HG03457 (cell line): Measurements from ENCODE around the gene PTPN14.
A peak's percentile ranks its signal among the peaks of the same experiment; 100 is the strongest.
"Not testable (repeated sequence)": the region's sequence is repeated elsewhere in the genome, so short reads cannot be mapped to it uniquely, and the experiment has no call there.

Source experiments
- ATAC-seq: cut with Tn5 transposase; IDR thresholded peaks from one replicate; pipeline ENCODE4 v1.9.1; 2021; ENCODE audit warnings: moderate number of reproducible peaks; ENCODE audit not compliant: unreplicated experiment

PTPN14 gene

DNA sequence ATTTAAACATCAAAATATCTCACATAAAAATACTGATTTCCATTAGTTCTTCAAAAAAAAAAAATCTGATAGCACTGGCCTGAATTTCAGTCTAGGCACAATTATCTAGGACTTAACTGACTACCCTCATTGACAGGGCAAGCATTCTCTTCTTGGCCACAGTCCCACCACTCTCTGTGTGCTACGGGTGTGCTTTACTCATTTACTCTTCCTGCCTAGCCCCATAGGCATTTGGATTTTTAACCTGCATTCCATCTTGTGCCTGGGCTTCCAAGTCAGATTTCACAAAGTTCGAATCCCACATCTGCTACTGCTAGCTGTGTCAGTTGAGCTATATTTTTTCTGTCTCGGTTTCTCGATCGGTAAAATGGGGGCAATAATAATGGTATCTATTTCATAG, 38.0 kb downstream of the PTPN14 start:
- ATAC-seq = no peak

DNA sequence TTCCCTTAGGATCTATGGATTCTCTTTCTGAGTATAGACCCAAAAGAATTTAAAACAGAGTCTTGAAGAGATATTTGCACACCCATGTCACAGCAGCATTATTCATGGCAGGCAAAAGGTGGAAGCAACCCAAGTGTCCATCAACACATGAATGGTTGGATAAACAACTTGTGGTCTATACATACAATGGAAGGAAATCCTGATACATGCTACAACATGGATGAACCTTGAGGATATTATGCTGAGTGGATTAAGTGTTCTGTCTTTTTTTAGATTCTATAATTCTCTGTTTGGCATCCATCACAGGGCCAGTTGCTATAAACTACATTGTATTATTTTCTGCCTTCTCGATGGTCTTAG, 39.8 kb downstream of the PTPN14 start:
- no peak for ATAC-seq

DNA sequence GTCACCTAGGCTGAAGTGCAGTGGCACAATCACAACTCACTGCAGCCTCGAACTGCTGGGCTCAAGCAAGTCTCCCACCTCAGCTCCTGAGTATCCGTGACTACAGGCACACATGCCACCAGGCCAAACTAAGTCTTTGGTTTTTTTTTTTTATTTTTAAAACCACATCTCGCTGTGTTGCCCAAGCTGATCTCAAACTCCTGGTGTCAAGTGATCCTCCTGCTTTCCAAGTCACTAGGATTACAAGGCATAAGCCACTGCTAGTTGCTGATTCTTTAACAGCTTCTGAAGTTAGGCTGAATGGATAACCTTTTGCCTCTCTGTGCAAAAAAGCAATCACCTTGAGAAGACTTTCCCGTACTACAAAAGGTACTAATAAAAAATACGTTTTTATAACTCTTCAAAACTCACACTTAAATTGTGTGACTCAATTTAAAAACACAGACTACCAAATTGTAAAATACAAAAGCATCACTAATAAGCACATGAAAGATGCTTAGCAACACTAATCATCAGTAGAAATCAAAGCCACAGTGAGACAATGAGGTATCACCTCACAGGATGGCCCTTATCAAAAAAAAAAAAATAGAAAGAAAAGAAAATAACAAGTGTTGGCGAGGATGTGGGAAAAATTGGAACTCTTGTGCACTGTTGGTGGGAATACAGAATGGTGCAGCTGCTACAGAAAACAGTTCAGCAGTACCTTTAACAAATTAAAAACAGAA, 40.3 kb downstream of the PTPN14 start:
- no peak for ATAC-seq

DNA sequence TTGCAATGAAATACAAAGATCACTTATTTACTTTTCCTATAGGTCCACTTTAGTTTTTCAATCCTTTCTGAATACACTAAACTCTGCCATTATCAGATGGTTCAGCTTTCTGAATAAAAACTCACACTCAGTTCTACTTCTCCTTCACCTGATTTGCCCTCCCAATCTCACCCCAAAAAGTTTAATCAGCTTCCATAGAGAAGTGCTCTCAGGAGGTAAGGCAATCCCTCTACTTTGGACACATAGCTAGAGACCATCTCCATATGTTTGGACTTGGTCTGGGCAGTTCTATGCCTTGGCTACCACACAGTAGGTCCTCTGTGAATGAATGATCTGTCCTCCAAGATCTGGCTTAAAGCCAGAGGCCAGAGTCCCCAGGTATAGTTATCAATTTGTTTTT, 40.9 kb downstream of the PTPN14 start:
- ATAC-seq = no peak

DNA sequence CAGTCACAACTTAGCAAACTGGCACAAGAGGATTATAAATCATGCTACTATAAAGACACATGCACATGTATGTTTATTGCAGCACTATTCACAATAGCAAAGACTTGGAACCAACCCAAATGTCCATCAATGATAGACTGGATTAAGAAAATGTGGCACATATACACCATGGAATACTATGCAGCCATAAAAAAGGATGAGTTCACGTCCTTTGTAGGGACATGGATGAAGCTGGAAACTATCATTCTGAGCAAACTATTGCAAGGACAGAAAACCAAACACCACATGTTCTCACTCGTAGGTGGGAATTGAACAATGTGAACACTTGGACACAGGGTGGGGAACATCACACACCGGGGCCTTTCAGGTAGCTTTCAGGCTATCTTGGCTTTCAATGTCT, 41.8 kb downstream of the PTPN14 start:
- not testable (repeated sequence) for ATAC-seq

DNA sequence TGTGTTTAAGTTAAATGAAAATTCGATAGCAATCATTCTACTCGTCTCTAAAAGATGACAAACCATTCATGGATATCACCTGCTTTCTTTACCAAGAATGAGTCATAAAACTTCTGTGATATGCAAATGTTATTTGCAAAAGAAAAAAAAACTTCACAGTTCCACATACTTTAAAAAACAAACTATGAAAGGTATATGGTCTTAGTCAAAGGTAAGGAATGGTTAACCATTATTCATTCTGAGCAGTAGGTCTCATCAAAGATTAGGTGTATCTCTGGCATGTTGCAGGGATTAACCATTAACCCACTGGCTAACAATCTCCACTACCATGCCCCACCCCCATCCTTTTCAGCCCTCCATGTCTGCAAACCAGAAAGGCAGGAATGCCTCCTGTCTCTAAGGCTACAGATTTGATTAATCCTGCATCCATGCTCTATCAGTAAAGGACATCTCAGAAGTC, 44.4 kb downstream of the PTPN14 start:
- peak; percentile 87 for ATAC-seq

DNA sequence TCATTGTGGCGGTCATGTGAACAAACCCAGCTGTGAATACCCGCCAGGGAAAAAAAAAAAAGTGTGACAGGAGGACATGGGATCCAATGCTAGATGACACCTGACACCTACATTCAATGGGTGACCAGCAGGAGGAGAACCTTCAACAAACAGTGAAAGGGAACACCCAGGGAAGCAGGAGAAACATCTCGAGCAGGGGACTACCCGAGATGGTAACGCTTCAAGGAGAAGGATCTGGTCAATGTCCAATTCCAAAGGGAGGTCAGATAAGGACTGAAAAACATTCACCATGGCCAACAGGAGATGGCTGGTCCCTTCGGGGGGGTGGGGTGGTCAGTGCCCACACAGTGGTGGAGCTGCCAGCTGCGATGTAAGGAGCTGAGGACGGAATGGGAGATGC, 46.3 kb downstream of the PTPN14 start:
- no peak for ATAC-seq

DNA sequence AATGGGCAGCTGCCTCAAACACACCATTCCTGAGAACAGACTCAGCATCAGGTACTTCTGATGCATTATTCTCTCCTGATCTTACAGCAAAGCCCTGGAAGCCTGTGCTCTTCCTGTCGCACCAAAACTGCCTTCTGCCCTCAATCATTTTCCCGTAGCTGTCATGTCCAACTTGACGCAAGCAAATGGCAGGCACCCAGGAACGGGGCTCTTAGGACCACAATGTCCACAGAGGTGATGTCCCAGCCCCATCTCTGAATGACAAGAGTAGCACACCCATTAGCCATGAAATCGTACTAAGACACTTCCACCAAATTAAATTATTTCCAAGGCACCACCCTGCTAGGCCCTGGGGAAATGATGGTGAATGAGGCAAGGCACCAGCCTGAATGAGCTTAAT, 47.1 kb downstream of the PTPN14 start:
- ATAC-seq = no peak

DNA sequence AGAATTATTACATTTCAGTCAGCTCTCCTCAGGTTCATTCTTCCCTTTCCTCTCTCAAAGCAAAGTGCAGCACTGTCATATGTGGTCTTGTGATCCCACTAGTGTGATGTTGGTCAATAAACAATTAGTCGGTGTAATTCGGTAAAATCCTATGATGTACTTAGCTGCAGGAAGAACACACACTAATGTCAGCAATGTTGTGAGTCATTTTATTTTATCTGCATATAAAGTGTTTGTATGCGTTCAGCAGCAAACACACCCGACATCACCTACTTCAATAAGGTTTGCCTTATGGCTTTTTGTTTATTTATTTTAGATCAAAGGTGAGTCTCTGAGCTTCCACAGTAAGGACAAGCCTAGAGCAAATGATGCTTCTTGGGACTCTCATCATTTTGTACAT, 47.8 kb downstream of the PTPN14 start:
- ATAC-seq = no peak

DNA sequence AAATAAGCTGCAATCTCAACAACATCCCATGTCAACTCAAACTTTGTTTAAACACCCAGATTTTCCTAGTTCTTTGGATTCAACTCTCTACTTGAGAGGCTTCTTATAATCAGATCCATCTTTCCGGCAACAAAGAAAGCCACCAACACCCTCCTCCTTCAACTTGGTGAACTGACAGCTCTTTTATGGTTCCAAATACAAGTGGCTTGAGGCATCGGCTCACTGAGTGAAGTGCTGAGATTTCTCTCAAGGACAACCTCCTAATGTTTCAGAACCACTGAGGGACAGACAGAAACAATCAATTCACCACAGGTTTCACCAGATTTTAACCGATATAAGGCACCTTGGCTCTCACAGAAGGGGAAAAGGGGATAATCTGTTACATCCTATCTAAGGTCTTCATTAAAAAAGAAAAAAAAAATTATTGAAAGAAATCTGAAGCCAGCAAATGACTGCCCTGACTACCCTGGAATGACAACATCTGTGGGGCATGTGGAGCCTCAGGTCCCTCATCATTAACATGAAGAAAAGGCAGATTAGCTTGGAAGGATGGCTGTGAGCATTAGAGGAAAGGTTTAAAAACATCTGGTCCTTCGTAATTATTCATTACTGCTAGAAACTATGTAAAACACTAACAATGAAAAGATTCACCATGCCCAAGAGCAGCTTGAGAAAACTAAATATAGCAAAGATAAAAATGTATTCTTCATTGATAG, 50.9 kb downstream of the PTPN14 start:
- ATAC-seq = no peak

DNA sequence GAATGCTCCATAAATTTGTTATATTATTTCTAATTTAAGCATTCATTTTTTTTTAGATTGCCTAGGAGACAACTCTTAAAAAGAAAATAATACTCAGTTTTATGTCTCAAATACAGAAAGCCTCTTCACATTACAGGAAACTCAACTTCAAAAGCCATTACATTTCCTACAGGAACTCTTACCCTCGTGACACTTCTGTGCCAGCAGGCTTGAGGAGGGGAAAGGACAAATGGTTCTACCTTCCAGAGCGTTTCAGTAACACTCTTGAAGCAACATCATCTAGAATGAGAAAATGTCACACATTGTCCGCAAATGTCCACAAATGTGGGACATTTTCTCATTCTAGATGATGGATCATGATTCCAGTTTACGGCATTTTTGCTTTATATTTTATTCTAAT, 51.7 kb downstream of the PTPN14 start:
- no peak for ATAC-seq

DNA sequence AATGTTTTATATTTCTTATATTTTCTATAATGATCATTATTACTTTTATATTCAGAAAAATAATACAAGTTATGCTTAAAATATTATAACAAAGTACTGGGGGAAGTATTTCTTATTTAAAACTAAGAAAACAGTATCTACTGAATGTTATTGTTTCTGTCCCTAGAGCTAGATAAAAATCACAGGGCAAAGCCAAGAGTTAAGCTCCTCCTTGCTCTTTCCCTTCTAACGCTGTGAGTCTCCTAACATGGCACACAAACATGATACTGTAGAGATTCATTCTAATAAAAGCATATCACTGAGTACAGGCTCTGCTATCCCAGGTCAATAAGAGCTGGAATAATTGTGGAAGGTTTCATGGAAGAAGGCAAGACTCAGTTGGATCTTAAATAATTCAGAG, 53.4 kb downstream of the PTPN14 start:
- no peak for ATAC-seq

DNA sequence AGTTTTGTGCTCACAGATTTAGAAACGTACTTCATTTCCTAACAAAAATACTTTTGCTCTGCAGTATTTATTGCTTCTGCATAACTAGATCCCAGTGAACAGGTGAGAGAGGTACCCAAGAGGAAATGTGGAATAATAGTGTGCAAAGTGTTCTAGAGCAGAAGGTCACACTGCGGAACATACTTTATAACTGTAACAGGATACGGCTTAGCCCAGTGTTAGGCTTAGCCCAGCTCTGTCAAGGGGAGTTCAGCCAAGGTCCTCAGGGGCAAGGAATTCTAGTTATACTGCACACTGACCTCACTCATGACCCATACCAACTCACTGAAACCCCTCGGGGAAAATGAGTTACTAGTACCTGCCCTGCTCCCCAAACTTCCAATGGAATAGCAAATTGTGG, 55.3 kb downstream of the PTPN14 start:
- ATAC-seq = no peak

DNA sequence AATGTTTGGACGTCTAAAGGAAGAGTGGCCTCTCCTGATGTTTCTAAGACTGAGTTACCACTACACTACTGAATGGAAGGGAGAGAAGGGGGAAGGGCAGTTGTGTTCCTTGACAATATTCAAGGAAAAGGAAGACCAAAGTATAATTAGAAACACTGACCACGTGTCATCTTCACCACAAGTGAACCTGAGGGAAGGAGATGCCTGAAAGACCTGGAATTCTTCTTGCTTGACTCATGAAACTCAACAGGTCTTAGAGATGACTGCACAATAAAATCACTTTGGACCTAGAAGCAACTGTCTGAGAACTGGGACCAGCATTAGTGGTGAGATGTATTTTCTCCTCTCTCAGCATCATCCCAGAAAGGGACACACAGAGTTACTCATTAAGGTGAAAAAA, 56.7 kb downstream of the PTPN14 start:
- ATAC-seq = no peak

DNA sequence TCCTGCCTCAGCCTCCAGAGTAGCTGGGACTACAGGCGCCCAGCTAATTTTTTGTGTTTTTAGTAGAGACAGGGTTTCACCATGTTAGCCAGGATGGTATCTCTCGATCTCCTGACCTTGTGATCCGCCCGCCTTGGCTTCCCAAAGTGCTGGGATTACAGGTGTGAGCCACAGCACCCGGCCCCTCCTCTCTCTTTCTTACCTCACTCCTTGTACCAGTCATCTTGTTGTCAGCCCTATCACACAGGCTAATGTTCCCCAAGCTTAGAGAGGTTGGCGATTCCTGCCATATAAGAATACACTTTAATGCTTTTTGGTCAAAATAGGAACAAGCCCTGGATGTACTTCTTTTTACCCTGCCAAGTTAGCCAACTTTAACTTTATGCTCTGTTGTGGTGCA, 57.2 kb downstream of the PTPN14 start:
- not testable (repeated sequence) for ATAC-seq

DNA sequence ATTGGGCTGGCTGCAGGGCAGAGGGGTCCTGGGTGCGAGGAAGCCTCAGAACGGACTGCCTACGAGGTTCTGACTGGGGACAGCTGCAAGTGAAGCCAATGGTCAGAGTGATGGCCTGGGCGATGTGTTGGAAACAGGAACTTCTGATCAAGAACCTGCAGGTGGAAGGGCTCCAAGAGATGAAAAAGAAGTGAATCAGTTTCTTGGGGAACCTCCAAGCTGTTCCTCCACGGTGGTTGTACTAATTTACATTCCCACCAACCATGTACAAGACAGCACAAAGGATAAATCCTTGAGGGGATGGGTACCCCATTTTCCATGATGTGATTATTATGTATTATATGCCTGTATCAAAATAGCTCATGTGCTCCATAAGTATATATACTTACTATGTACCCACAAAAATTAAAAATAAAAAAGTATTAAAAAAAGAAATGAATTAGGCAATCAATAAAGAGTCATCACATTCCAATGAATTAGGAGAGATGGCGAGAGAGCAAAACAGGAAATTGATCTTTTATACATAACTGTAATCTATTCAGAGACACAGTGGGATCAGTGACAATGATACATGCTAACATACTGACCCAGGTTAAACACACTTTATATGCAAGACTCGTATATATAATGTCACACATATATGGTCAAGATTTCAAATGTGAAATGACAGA, 58.1 kb downstream of the PTPN14 start:
- ATAC-seq = no peak

DNA sequence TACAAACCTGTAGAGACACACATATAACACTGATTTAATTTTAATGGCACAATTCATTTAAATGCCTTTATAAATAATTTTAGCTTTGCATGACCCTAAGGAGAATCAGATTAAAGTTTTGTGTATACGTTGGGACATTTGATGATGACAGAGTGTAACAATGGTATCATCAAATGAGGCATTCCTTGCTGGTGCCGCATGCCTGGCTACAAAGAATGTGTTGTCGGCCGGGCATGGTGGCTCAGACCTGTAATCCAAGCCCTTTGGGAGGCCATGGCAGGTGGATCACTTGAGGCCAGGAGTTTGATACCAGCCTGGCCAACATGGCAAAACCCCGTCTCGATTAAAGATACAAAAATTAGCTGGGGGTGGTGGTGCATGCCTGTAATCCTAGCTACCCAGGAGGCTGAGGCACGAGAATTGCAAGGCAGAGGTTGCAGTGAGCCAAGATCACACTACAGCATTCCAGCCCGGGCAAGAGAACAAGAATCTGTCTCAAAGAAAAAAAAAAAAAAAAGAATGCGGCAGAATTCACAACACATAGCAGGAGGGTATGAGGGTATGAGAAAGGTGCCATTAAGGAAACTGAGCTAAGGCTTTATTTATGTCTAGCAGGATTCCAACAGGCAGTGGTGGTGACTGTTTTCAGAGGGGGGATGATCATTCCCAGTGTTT, 58.9 kb downstream of the PTPN14 start:
- ATAC-seq = no peak

DNA sequence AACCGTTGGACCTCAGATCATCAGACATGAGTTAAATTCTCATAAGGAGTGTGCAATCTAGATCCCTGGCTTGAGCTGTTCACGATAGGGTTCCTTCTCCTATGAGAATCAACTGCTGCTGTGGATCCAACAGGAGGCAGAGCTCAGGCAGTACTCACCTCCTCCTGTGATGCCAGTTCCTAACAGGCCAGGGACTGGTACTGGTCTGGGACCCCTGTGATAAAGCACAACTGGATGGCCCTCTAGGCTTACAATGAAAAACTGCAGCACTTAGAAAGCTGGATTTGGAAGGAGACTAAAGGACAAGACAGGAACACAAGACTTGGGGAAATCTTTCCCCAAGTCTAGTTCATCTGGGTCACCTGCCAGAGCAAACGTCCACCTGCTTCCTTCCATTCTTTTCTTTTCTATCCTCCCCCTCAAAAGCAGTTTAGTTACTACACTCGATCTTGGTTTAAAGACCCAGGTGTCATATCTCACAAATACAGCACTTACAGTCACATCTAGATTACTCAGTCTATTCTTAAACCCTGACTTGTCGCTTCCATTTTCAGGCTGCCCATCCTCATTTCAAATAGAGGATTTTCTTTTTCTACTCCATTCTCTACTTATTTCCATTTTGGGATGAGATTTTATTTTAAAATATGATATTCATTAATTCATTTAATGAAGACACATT, 59.8 kb downstream of the PTPN14 start:
- ATAC-seq = no peak

DNA sequence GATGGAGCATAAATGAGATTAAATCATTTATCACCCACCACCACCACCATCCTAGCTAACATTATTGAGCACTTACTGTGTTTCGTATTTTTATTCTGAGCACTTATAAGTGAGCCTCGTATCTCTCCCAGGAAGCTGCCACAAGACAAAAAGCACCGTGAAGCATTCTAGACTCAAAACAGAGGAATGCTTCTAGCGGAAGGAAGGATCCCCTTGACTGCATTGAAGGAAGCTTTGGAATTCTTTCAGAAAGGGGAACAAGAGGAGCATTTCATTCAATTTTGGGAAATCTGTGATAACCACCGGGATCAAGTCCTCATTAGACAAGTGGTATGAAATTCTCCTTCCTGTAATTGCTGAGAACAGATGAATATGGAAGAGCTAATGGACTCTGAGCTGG, 66.3 kb downstream of the PTPN14 start:
- no peak for ATAC-seq

DNA sequence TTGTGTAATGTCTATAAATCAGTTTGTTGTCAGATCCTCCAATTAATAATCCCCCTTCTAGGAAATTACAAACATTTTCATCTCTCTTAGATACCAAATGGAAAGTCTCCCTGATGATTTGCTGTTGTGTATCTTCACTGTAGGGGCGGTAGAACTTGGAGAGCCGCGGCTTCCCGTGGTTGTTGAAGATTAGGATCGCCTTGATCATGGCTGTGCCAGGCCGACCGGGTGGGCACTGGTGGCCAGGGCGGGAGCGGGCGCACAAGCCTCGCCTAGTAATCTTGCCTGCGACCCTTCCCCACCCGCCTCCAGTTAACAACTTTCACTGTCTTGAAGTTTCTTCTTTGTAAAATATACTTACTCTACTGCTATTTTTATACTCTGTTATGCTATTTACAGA, 68.2 kb downstream of the PTPN14 start:
- ATAC-seq = not testable (repeated sequence)
